NCI-H187 (cell line): ENCODE data around the gene BLTP2.
"Not testable (repeated sequence)": the region's sequence is repeated elsewhere in the genome, so short reads cannot be mapped to it uniquely, and the experiment has no call there.

ENCODE experiments used
- DNase-seq, 2 experiments: peaks; one replicate each; lab custom pipeline; 2025; lab: John Stamatoyannopoulos, UW

The BLTP2 gene

GRCh38 chr17:28644787-28645575, at the start of gene BLTP2:
Gene BLTP2 (minus strand): TSS chr17:28645158. CDS start chr17:28645056, 102 bp downstream.
- peak; percentile 79 to 87 for DNase-seq

GRCh38 chr17:28693869-28694268, 48.9 kb upstream of the BLTP2 start:
- no peak for DNase-seq

- no peak for DNase-seq
Observed at GRCh38 chr17:28689011-28689410, 44.1 kb upstream of the BLTP2 start.

- no peak for DNase-seq
Observed at GRCh38 chr17:28688481-28688880, 43.5 kb upstream of the BLTP2 start.

GRCh38 chr17:28686296-28686695, 41.3 kb upstream of the BLTP2 start:
- DNase-seq: no peak

DNA sequence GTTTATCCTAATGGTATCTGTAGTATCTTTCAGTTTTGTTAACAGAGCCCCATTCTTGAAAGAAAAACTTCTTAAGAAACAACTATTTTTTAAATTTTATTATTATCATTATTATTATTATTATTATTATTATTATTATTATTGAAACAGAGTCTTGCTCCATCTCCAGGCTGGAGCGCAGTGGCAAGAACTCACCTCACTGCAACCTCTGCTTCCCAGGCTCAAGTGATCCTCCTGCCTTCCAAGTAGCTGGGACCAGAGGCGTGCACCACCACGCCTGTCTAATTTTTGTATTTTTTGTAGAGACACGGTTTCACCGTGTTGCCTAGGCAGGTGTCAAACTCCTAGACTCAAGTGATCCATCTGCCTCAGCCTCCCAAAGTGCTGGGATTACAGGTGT, 40.4 kb upstream of the BLTP2 start:
- DNase-seq: no peak

GRCh38 chr17:28684963-28685362, 40.0 kb upstream of the BLTP2 start:
- DNase-seq: peak; percentile 75 to 91

DNA sequence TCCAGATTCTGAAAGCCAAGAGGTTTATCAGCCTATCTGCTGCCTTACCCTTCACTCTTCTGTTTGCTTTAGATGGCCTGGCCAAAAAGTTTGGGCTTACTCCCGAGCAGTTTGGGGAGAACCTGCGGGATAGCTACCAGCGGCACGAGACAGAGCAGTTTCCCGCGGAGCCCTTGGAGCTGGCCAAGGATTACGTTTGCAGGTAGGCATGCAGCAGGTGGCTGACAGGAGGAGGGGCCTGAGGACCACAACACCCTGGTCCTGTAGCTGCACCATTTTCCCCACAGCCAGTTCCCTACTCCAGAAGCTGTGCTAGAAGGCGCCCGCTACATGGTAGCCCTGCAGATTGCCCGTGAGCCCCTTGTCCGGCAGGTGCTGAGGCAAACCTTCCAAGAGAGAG, 37.7 kb upstream of the BLTP2 start:
- DNase-seq: no peak

- DNase-seq: no peak
Observed at GRCh38 chr17:28675980-28676379, 31.0 kb upstream of the BLTP2 start.

DNA sequence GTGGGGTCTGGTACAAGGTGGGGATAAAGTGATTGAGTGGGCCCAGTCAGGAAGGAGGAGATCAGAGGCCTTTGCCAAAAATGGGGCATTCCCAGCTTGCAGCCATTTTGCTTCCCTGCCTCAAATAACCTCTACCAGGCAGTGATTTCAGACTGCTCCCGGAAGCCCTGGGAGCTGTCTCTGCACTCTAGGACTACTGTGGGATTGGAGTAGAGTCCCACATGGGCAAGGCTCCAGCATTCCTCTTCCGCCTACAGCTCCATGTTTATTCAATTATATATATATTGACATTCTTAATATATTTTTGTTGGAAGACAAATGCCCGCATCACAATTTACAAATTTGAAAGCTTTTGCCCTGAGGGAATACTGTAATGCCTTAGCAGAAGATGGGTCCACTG, 30.5 kb upstream of the BLTP2 start:
- no peak for DNase-seq

GRCh38 chr17:28669918-28670317, 25.0 kb upstream of the BLTP2 start:
- no peak for DNase-seq

- DNase-seq: no peak
Observed at GRCh38 chr17:28667870-28668269, 22.9 kb upstream of the BLTP2 start.

DNA sequence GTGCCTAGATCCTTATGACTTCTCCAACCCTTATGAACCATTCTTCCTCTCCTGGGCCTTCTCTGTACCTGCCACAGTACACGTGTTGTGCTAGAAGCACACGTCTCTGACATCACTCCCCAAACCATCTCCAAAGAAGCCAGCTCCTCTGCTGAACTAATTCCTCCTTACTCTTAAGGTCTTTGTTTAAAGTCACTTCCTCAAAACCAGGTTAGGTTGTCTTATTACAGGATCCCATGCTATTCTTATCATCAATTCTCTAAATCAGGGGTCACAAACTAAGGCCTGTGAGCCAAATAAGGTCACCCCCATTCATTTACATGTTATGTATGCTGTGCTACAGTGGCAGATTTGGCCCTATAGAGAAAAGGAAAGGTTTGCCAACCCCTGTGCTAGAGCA, 21.0 kb upstream of the BLTP2 start:
- no peak for DNase-seq

DNA sequence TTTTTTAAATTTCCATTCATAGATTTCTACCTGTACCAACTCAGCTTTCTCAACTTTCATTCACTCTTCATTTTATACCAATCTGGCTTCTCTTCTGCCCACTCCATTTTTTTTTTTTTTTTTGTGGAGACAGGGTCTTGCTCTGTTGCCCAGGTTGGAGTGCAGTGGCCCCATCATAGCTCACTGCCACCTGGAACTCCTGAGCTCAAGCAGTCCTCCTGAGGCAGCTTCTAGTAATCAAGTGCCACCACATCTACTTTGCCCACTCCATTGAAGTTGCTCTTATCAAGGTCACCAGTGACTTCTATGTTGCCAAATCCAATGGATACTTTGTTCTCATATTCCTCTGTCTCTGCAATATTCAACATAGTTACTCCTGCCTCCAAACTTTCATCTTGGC, 18.8 kb upstream of the BLTP2 start:
- DNase-seq: no peak

DNA sequence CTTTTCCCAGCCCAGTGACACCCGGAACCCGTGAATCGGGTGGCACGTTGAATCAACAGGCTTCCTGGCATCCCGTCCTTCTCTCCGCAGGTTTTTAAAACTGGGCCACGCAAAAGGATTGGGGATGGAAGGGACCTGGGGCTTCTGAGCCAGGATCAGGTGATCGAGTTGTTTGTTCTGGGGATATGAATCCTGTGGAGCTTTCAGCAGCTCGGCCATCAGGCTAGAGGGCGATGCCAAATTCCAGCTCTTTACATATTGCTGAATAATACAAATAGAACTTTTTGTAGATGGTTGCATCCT, 17.5 kb upstream of the BLTP2 start:
- DNase-seq: no peak

DNA sequence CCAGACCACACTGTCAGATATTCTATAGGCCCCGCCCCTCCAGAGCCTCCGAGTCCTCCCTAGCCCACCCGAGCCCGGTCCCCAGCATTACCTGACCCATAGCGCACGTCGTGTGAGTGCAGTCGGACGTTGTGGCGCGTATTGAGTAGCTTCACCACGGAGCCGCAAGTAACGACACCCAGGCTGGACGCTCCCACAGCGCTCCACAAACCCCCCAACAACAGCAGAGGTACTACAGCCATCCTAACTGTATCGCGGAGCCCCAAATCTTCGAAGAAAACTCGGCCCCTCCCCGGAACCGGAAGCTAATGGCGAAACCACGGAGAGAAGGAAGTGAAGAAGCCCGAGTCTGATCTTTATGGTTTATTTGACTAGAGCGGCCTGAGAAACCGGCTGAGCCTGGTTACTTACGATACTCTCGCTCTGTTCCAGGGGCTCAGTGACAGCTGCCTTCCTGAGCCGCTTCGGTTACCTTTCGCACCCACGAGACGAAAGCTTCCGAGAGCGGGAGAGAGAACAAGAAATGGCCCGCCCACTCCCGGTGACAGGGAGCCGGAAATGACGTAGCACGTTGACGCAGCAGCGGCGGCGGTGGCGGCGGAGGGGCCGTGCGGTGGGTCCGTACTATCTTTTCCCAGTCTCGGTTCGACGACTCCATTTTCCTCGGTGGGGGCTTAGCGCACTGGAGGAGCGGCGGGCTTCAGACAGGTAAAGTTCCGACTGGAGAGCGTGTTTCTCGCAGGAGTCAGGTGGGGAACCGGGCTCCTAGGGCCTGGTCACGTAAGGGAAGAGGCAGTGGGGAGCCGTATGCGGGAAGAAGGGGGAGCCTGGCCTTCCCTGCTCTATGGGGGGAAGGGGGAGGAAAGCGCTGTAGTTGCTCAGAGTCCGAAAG, 16.9 kb upstream of the BLTP2 start, which contains the start of the genes SDF2 and SUPT6H:
Gene SDF2 (minus strand): TSS at position 272 of the 892 bp plus-strand sequence. CDS start 30 bp downstream, at position 242.
Gene SUPT6H (plus strand): TSS at position 571 of the 892 bp plus-strand sequence. CDS start 11,197 bp downstream, outside the sequence.
- peak; percentile 46 to 92 for DNase-seq

DNA sequence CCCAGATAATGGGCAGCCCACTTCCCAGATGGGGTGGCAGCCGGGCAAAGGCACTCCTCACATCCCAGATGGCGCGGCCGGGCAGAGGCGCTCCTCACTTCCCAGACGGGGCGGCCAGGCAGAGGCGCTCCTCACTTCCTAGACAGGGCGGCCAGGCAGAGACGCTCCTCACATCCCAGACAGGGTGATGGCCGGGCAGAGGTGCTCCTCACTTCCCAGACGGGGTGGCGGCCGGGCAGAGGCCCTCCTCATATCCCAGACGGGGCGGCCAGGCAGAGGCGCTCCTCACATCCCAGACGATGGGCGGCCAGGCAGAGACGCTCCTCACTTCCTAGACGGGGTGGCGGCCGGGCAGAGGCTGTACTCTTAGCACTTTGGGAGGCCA, 14.5 kb upstream of the BLTP2 start:
- not testable (repeated sequence) for DNase-seq

DNA sequence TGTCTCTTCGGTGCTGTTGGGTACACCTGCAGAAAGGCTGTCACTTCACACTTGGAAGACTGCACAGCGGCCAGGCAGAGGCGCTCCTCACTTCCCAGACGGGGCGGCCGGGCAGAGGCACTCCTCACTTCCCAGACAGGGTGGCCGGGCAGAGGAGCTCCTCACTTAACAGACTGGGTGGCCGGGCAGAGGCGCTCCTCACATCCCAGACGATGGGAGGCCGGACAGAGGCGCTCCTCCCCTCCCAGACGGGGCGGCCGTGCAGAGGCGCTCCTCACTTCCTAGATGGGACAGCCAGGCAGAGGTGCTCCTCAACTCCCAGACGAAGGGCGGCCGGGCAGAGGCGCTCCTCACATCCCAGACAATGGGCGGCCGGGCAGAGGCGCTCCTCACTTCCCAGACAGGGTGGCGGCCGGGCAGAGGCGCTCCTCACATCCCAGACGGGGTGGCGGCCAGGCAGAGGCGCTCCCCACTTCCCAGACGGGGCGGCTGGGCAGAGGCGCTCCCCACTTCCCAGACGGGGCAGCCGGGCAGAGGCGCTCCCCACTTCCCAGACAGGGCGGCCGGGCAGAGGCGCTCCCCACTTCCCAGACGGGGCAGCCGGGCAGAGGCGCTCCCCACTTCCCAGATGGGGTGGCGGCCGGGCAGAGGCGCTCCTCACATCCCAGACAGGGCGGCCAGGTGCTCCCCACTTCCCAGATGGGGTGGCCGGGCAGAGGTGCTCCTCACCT, 14.0 kb upstream of the BLTP2 start:
- DNase-seq: not testable (repeated sequence)

GRCh38 chr17:28658342-28658741, 13.4 kb upstream of the BLTP2 start:
- not testable (repeated sequence) for DNase-seq

DNA sequence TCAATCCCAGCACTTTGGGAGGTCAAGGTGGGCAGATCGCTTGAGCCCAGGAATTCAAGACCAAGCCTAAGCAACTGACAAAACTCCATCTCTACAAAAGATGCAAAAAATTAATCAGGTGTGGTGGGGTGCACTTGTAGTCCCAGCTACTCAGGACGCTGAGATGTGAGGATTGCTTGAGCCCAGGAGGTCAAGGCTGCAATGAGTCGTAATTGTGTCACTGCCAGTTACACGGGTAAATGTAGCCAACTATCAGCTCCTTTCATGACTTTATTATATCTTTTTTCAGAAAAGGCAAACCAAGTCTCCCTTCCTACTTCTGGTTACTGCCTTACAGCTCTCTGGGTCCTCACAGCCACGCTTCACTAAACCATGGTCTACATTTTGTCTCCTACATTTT, 12.8 kb upstream of the BLTP2 start:
- DNase-seq: no peak

- no peak for DNase-seq
Observed at GRCh38 chr17:28655160-28655559, 10.2 kb upstream of the BLTP2 start.

- DNase-seq: no peak
Observed at GRCh38 chr17:28648698-28649097, 3.7 kb upstream of the BLTP2 start.
